ENCODE data around the gene GSTO1. TPM values are rescaled to one million over a fixed set of nuclear protein-coding genes. Genes with fewer than 3 reads are reported as not detected.

Gene GSTO1
- total and polyA plus RNA-seq, 9 of the 15 experiments (the other 6 are each of a cell fraction or from before 2014, with no cell fraction given) = 136 to 592 (median 237) TPM

DNA sequence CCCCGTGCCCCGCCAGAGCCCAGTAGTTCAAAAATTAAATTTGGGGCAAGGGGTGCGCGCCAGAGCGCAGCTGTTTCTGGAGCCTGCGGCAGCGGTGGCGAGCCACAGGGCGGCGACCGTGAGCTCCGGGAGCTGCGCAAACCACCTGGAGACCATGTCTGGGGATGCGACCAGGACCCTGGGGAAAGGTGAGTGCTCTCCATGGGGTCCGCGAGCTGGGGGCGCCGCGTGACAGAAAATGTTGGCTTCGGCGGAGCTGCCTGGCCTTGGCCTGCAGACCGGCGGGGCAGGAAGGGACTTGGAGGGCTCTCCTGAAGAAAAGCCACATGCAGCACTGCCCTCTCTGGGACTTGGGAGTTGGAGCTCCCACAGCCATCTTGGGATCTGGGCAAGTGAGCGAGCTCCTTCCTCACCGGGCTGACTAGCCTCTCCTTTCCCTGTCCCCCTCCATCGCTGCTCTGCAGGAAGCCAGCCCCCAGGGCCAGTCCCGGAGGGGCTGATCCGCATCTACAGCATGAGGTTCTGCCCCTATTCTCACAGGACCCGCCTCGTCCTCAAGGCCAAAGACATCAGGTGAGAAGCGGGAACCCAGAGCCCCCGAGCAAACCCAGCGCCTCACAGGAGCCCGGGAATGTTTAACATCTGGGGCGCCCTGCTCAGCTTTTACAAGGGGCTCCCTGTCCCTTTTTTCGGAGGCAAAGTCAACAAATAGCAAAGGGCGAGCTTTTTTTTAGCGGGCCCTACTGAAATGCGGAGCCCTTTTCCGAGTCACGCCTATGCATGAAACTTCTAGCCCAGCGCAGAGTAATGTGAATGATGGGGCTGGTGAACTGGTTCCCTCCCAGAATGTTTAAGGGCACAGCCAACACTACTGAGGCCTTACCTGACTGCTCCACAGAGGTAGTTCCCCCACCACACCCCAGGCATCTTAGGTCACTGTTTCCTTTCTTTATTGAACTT, 20.4 kb downstream of the GSTO1 start:
- no peak overlapping the region for H3K27ac ChIP-seq (ENCODE audit: extremely low read depth, low read depth, low read length)
- H3K9me1 ChIP-seq (ENCODE audit: control insufficient read depth, insufficient read depth, low read length) = no peaks in the 10 kb centered on the region
- WGBS (ENCODE audit: insufficient coverage, low coverage, missing lambda C conversion rate) = 29% methylated on average over 24 of the region's 42 CpGs
- no peaks in the 10 kb centered on the region for H4K20me1 ChIP-seq (replicated peaks; ENCODE audit: control insufficient read depth, insufficient read depth, low read length)
- peak overlapping the region; percentile 82 for H2AFZ ChIP-seq (ENCODE audit: low read depth, low read length)
- ChIA-PET POLR2A (interaction anchor here (0.6 to 1.8 kb wide), 7 partner anchors 8 to 199 kb away, joined by 3 to 12 read pairs (median 4); partner anchors contain the start of gene CFAP58), CTCF (ENCODE audit: low intra/inter-chr PET ratio) (interaction anchor here (1.0 to 1.1 kb wide), 2 partner anchors 74 to 76 kb away, joined by 3 read pairs; no protein-coding TSS in a partner anchor)
- H3K36me3 ChIP-seq (ENCODE audit: control insufficient read depth, insufficient read depth, low read length) = no peaks in the 10 kb centered on the region
- intact Hi-C loops (cut with micrococcal nuclease) = no loop called here
- BruUV-seq (replicated peaks) = no TSS peak
- peak overlapping the region; percentile 48 to 80; a peak in 3 of 4 replicates for H3K9ac ChIP-seq (ENCODE audit: insufficient read depth in 1 of 2, low read depth in 2 of 2, low read length in 2 of 2)
- H3K27me3 ChIP-seq (ENCODE audit: control insufficient read depth in 2 of 2, insufficient read depth in 2 of 2, low read length in 2 of 2) = no peaks in the 10 kb centered on the region
- no peaks in the 10 kb centered on the region for H3K9me3 ChIP-seq (replicated peaks; ENCODE audit: control insufficient read depth, insufficient read depth, low read depth, low read length)
- peaks cover 7 to 8% of the 10 kb centered on the region in 2 experiments for H3K4me1 ChIP-seq (replicated peaks in 1 of 2; ENCODE audit: control insufficient read depth in 2 of 2, insufficient read depth in 2 of 2, low read length in 2 of 2)
- in situ Hi-C loops (cut with MboI) = no loop called here
- no peak overlapping the region for H3K4me3 ChIP-seq
- peak; percentile 96 for ATAC-seq
- peak; percentile 73 for FAIRE-seq
- H3K79me2 ChIP-seq (ENCODE audit: control insufficient read depth, insufficient read depth, low read length) = no peaks in the 10 kb centered on the region
- DNase-seq (ENCODE audit: extremely low read depth in 1 of 4, low spot score in 3 of 4) = peak; percentile 60 to 68 (median 62)
- peak overlapping the region; percentile 48 for H3K4me2 ChIP-seq (ENCODE audit: insufficient read depth, low read length)
- no peak for TF ChIP-seq MIER1 (IDR thresholded peaks at IDR 0.05; ENCODE audit: low read depth)
- TF ChIP-seq NELFE (IDR thresholded peaks at IDR 0.05; ENCODE audit: insufficient read depth, insufficient read length) = no peak
- TF ChIP-seq TCF7L2 (IDR thresholded peaks at IDR 0.05; ENCODE audit: low read depth, low read length) = peak; percentile 35; the same call in 1 of the 2 replicates
- TF ChIP-seq NFATC3 (IDR thresholded peaks at IDR 0.05) = no peak
- TF ChIP-seq ETV5 (CRISPR knock-in tag; IDR thresholded peaks at IDR 0.05; ENCODE audit: low read depth) = no peak
- TF ChIP-seq SIN3B (IDR thresholded peaks at IDR 0.05; ENCODE audit: low read depth) = no peak
- peak; percentile 48; the same call in 1 of the 2 replicates for TF ChIP-seq ZEB2 (IDR thresholded peaks at IDR 0.05)
- TF ChIP-seq CC2D1A (IDR thresholded peaks at IDR 0.05) = peak; percentile 77; the same call in 1 of the 2 replicates
- TF ChIP-seq NONO (IDR thresholded peaks at IDR 0.05; ENCODE audit: low read depth in 2 of 2, low read length in 1 of 2) = peak in 1 of 2 experiments; percentile 96; a peak in 2 of 4 replicates
- 0 out of 2 replicates have a peak, but pooled peaks have one; percentile 6 for TF ChIP-seq GABPB1 (CRISPR knock-in tag; IDR thresholded peaks at IDR 0.05)
- TF ChIP-seq, protein P1, sequence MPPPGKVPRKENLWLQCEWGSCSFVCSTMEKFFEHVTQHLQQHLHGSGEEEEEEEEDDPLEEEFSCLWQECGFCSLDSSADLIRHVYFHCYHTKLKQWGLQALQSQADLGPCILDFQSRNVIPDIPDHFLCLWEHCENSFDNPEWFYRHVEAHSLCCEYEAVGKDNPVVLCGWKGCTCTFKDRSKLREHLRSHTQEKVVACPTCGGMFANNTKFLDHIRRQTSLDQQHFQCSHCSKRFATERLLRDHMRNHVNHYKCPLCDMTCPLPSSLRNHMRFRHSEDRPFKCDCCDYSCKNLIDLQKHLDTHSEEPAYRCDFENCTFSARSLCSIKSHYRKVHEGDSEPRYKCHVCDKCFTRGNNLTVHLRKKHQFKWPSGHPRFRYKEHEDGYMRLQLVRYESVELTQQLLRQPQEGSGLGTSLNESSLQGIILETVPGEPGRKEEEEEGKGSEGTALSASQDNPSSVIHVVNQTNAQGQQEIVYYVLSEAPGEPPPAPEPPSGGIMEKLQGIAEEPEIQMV (tag; conservative IDR thresholded peaks at IDR 0.05; ENCODE audit: low read depth) = peak; percentile 92
- no peak for TF ChIP-seq SMARCA5 (IDR thresholded peaks at IDR 0.05)
- TF ChIP-seq ESRRB (CRISPR knock-in tag; IDR thresholded peaks at IDR 0.05; ENCODE audit: borderline replicate concordance) = no peak
- TF ChIP-seq, protein P2, sequence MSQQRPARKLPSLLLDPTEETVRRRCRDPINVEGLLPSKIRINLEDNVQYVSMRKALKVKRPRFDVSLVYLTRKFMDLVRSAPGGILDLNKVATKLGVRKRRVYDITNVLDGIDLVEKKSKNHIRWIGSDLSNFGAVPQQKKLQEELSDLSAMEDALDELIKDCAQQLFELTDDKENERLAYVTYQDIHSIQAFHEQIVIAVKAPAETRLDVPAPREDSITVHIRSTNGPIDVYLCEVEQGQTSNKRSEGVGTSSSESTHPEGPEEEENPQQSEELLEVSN (IDR thresholded peaks at IDR 0.05; ENCODE audit: borderline replicate concordance in 1 of 2, extremely low read depth in 1 of 2, insufficient read depth in 1 of 2, insufficient read length in 1 of 2, low read depth in 1 of 2, low read length in 1 of 2, poor library complexity in 1 of 2, severe bottlenecking in 1 of 2) = peak in 1 of 2 experiments; percentile 28
- TF ChIP-seq FOXK2 (conservative IDR thresholded peaks at IDR 0.05 in 1 of 2, IDR thresholded peaks at IDR 0.05 in 1 of 2; ENCODE audit: low read depth in 2 of 2) = peak in 1 of 2 experiments; percentile 93; a peak in 2 of 4 replicates
- TF ChIP-seq TARDBP (IDR thresholded peaks at IDR 0.05) = no peak
- TF ChIP-seq ZBTB8A (IDR thresholded peaks at IDR 0.05; ENCODE audit: partially characterized antibody) = no peak
- peak in 1 of 2 experiments; percentile 43; a peak in 1 of 4 replicates for TF ChIP-seq RCOR1 (IDR thresholded peaks at IDR 0.05; ENCODE audit: borderline replicate concordance in 1 of 2, low read depth in 2 of 2, low read length in 2 of 2)
- TF ChIP-seq RAD21 (CRISPR knock-in tag; conservative IDR thresholded peaks at IDR 0.05 in 1 of 2, IDR thresholded peaks at IDR 0.05 in 1 of 2) = peak; percentile 26 to 48; a peak in 3 of 4 replicates
